ENCODE measurements around the gene TMEM108.

GRCh38 chr3:133096900-133097613 lies 58.9 kb downstream of the TMEM108 start:
- TF ChIP-seq CTCF (IDR thresholded peaks at IDR 0.05) (no peak), POLR2A (IDR thresholded peaks at IDR 0.05) (no peak)

Measured in lower leg skin (tissue), 3 donors.